Stimulated activated CD4-positive, alpha-beta T cell treated with anti-CD3 and anti-CD28 coated beads, Interleukin-15, amount 100 ng/mL, for 1 hour (primary cell): ENCODE measurements around the gene ATXN10.
"Not testable (repeated sequence)": the region's sequence is repeated elsewhere in the genome, so short reads cannot be mapped to it uniquely, and the experiment has no call there.

Experiments
- DNase-seq, 2 donors: peaks; one replicate each; pipeline ENCODE4 v3.0.0-alpha.2; 2020; ENCODE audit warnings: low read depth in 1 of 2, low spot score in 1 of 2

The ATXN10 gene, protein sequence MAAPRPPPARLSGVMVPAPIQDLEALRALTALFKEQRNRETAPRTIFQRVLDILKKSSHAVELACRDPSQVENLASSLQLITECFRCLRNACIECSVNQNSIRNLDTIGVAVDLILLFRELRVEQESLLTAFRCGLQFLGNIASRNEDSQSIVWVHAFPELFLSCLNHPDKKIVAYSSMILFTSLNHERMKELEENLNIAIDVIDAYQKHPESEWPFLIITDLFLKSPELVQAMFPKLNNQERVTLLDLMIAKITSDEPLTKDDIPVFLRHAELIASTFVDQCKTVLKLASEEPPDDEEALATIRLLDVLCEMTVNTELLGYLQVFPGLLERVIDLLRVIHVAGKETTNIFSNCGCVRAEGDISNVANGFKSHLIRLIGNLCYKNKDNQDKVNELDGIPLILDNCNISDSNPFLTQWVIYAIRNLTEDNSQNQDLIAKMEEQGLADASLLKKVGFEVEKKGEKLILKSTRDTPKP

DNA sequence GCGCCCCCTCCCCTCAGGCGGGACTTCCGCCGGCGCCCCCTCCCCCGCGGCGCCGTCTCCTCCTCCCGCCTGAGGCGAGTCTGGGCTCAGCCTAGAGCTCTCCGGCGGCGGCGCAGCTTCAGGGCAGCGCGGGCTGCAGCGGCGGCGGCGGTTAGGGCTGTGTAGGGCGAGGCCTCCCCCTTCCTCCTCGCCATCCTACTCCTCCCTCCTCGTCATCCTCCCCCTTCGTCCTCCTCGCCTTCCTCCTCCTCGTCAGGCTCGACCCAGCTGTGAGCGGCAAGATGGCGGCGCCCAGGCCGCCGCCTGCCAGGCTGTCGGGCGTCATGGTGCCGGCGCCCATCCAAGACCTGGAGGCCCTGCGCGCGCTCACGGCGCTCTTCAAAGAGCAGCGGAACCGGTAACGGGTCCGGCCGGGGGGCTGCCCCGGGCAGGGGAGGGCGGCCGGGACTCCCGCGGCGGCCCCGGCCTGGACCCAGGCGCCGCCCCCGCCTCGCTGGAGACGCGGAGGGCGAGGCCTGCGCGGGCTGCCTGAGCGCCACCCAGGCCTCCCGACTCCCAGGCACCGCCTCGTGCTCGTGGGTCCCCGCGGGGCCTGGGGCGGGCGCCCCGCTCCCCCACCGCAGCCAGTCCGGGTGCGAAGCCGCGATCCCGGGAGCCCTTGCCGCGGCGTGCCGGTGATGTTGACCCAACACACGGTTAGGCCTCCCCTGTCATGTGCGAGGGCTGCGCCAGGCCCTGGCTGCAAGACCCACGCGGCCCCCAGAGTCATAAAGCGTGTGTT lies at the start of gene ATXN10:
Gene ATXN10, plus strand, starts transcription at position 52 of the 781 bp plus-strand sequence. Its CDS starts 230 bp downstream, at position 282.
- DNase-seq, result peak; percentile 30 to 66

DNA sequence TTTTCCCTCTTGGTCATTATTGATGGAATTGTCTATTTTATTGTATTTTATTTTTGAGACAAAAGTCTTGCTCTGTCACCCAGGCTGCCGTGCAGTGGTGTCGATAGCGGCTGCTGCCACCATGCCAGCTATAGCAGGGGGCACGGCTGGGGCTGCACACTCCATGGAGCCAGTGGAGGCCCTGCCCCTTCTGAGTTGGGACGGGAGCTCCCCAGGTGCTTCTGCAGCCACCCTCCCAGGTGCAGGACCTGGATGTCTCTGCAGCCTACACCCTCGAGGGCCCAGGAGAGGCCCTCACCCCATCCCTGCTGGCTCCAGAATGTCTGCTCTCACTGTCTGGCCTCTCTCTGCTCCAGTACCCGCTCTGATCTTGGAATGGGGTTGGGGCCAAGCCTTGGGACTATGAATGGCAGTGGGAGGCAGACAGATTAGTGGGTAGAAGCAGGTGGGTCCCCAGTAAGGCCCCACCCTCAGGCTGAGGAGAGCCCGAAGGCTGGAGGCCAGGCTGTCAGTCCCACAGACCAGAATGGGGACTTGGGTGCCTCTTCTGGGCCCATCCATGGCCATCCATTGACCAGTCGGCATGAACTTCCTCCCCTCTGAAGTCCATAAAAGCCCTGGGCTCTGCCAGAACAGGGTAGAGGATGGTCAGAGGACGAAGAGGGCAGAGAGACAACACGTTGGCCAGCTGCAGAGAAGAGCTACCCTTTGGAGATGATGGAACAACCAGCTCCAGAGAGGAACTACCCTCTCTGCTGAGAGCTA lies 49.6 kb upstream of the ATXN10 start:
- DNase-seq, result no peak

DNA sequence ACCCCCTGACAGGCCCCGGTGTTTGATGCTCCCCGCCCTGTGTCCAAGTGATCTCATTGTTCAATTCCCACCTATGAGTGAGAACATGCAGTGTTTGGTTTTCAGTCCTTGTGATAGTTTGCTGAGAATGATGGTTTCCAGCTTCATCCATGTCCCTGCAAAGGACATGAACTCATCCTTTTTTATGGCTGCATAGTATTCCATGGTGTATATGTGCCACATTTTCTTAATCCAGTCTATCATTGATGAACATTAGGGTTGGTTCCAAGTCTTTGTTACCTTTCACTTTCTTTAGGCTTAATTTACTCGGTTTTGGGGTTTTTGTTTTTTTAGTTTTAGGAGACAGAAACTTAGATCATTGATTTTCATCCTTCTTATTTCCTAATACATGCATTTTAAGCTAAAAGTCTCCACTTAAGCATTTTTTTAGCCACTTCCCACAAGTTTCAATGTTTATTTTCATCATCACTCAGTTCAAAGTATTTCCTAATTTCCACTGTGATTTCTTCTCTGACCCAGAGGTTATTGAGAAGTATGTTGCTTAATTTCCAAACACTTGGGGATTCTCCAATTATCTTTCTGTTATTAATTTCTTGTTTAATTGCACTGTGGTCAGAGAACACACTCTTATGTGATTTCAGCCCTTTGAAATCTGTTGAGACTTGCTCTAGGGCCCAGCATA lies 48.0 kb upstream of the ATXN10 start:
- DNase-seq, result not testable (repeated sequence)

DNA sequence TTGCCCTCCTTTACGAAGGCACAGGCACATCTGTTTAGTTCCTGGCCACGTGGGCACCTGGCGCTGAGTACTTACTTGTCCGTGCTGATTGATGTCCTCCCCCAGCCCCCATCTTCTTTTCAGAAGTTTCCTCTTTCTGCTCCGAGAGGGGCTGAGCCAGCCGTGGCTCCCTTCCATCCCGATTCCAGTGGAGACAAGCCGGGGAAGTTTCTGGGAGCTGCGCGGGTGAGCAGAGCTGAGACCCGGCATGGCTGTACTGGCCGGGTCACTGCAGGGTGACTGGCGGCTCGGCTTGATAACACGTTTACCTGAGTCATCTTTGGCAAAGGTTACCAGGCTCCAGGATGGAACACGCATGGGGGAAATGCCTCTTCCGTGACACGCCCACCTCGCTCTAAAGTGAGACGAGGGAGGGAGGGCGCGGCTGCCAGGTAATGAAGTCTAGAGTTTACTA lies 45.4 kb upstream of the ATXN10 start:
- DNase-seq, result no peak

DNA sequence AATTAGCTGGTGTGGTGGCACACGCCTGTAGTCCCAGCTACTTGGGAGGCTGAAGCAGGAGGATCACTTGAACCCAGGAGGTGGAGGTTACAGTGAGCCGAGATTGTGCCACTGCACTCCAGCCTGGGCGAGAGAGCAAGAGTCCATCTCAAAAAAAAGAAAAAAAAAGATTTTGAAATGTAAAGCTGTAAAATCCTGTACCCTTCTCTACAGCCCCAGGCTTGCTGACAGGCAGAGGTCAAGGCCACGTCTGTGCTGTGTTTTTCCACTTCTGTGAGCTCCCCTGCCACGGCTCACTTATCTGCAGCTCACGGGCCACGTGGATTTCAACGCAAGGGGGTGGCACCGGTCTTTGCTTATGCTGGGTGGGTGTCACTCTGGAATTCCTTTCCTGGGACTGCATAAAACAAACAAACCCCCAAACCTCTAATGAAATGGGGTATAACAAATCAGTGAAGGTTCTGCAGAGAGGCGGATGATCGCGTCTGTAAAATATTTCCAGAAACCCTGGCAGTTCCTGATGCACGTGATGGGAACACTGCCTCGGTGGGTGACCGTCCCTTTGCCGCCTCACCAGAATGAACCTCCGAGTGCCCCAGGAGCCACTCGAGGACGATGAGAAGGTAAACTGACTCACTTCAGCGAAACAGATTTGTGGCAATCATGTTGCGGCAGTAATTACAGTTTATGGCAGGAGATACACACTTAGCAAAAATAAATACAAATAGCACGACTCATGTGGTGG lies 44.0 kb upstream of the ATXN10 start:
- no peak for DNase-seq

DNA sequence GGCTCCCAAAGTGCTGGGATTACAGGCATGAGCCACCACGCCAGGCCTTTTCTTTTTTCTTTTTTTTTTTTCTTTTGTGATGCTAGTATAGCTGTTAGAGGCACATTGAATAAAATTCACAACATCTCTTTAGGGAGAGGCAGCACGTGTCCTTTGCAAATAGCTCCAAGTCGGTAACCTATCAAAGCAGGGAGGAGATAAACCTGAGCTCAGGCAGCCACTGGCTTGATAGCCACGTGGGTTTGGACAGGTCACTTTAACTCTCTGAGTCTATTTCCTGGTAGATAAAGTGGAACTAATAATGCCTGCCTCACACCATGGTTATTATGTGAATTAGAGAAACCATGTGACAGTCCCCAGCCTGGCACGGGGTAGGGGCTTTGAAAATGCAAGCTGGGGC lies 43.1 kb upstream of the ATXN10 start:
- DNase-seq, result no peak

DNA sequence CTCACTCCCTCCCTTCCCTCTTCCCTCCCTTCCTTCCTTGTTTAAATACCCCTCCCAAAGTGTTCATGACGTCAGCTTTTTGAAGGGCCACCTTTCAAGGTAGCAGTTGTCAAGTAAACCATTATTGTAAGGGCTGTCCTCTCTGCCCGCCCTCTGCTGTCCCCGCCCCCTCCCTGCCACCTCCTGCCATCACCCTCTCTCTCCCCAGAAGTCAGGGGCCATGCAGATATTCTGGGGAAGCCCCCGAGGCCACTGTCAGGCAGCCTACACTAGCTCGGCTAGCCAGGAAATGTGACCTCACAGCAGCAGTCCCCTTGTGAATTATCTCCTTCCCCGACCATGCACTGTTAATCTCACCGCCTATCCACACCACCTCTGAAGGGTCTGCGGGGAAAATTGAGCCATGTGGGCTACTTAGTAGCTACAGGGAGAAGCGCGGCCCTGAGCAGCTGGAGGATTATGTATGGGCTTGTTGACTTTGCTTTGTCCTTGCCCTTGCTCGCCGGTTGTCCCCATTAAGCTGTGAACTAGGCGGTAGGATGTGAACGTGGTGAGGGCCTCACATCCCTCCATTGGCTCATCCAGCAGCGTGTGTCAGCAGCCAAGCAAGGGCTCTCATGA lies 42.1 kb upstream of the ATXN10 start:
- no peak for DNase-seq

DNA sequence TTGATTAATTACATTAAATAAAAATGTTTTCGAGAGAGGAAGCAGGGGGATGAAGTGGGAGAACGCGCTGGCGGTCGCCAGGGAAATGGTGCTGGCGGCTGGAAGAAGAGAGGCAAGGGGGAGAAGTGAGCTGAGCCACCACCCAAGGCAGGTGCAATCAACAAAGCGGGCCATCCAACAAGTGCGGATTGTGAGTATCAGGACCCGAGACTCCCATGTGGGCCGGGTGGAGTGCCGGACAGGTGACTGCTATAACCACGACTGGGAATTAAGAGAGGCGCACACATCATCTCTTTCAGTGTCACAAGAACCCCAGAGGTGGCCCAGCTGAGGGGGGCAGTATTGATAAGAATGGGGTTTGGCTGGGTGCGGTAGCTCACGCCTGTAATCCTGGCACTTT lies 41.2 kb upstream of the ATXN10 start:
- DNase-seq, result no peak

DNA sequence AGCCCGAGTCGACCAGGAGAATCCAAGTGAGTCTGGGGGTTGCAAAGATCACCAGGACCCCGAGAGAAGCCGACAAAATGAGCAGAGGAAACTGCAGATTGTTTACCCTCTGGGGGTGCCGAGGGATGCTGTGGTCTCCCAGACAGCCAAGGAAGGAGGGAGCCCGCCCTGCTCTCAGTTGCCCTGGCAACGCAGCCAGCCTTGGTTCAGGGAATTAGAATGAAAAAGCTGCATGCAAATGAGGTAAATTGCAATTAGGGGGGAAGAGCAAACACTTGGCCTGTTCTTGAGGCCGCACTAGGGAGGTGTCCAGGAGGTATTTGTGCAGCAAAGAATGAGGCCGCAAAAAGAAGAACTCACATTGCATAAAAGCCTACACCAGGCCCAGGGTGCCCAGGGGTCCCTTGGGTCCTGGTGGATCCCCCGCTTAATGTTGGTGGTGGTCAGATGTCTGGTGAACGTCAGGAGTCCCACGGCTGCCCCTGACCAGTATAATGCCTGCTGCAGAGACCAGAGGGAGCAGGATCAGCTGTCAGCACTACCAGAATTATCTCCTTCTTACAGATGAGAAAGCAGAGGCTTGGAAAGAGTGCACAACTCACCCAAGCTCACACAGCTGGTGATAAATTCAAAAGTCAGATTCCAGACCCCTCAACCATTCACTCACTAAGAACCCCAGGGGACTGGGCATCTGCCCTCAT lies 40.3 kb upstream of the ATXN10 start:
- no peak for DNase-seq

DNA sequence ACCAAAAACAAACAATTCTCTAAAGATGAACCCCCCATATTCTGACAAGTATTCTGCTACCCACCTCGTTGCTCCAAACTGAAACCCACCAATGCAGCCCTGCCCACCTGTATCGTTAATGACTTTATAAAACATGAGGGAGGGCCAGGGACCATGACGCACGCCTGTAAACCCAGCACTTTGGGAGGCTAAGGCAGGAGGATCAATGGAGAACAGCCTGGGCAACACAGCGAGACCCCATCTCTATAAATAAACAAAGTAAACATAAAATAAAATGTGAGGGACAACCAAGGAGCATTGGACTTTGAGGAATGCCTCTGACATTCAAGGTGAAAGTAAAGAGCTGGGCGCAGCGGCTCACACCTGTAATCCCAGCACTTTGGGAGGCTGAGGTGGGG lies 39.8 kb upstream of the ATXN10 start:
- DNase-seq, result no peak

DNA sequence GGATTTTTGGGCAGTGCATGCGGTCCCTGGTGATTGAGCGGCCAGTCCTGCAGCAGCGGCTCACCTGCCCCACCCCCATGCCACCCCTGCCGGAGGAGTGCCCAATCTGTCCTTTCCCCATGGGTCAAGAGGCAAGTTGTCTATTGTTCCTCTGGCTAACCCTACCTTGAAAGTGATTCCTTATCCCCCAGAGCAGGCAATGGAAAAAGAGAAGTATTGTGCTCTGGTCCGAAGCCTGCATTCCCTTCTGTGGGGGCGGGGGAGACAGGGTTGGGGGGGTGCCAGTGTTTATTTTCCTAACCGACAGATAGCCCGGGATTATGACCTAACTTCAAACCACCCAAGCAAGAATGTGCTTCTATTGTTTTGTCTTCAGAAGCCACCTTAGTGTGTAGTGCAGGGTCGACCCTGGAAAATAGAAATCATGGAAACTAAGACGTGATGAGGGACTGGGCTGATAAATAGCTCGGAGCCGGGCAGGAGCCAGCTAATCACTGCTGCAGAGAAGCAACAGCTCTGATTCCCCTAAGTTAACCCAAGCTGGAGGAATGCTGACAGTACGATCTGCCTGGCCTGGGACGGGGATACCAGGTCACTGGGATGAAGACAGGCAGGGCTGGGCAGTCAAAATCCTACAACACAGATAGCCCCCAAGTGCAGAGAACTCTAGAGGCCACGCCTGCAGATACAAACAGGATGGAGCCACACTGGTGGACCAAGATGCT lies 38.7 kb upstream of the ATXN10 start:
- DNase-seq, result no peak

DNA sequence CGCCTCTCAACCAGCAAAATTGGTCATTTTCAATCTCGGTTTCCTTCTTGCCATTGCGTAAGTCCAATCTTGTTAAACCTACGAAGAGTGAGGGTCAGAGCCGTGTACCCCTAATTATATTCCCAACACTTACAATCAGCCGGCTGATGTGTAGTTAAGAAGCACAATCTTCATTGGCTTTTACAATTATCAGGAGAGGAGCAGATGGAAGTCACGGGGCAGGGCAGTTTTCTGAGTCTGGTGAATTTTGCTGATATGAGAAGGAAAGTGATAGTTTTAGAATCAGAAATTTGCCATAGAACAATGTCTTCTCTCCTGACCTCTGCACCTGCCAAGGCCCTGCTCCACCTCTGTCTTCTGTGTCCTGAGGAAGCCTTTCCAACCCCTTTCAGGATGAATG lies 35.0 kb upstream of the ATXN10 start:
- DNase-seq, result no peak

DNA sequence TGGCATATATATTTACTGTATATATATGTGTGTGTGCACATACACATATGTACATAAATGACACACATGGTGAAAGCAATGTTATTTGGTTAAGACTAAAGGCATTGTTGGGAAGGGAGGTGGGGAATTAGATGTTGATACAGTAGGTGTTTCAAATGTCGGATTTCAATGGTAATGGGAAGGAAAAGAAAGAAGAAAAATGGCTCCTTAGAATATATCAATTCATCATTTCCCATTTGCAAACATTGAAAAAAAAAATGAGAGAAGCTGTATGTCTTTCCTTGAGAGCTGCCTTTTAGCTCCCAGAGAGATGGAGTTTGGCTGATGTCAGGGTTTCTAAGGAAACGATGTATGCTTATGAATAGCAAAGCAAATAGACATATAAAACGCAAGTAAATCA lies 33.4 kb upstream of the ATXN10 start:
- no peak for DNase-seq

DNA sequence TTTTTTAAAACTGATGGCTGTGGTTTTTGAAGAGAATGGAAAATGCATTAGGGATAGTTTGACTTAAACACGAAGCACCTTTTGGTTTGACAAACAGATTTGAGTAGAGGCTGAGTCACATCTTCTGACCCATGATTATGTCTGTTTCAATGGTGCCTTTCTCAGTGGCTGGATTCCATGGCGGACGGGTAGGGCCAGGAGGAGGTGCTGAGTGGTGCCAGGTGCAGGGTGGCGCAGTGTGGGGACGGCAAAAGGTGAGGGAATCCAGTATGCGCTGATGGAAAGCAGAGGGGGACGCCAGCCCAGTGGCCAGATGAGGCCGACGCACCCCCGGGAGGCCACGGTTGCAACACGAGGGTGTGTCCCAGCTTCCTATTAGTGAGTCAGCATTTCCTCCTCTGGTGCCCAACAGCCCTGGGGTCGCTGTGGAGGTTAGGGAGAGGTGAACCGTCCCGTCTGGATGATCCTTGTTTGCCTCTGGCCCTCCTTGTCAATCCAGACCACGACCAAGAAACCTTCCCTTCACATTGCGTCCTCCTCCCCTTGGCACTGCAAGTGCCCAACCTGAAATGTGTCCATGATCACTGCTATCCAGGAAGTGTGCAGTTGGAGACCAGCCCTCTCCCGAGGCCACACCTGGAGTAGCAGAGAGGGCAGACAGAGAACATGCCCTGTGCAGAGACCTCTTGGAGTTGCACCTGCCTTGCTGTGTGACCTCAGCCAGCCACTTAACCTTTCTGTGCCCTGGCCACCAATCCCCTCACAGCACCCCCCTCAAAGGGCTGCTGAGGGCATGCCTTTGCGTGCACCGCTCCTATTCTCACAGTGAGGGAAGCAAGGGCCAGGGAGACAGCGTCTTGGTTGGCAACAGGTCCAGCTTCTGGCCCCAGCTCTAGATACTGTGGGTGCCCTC lies 32.5 kb upstream of the ATXN10 start:
- no peak for DNase-seq

DNA sequence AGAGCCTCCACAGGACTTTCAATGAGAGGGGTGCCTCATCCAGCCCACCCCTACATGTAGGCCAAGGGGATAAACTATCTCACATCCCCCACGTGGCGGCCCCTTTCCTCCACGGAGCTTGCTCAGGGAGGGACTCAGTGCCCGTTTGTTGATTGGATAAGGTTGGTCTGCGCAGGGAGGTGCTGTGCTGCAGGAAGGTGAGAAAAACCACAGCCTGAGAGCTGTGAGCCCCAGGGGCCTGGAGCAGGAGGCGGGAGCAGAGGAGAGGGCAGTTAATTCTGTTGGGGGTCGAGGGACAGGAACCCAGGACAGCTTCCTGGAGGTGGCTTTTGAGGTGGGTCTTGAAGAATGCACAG lies 31.9 kb upstream of the ATXN10 start:
- no peak for DNase-seq

DNA sequence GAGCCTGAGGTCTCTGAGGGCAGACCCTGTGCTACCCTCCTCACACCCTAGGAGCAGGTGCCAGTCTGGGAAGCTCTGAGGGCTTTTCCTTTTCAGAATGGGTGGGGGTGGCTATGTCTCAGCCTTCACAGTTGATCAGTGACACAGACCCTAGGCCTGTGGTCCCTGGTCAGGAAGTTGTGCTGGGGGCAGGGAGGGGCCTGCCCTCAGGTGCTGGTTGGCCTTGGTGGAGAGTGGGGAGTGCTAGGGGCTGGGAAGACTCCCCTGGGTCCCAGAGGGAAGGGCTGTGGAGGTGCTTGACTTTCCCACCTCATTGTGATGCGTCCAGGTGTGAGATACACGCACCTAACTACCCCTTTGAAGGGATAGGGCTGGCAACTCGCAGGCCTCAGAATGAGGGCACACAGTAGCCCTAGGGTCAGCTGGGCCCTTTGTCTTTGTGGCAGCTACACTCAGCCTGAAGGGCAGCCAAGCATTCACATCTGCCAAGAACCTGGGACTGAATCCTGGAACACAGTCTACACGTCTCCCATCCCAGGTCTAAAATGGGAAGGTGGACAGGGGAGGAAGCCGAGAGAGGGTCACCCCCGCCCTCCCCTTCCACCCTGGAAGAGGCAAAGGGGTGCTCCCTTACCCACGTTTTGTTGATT lies 31.2 kb upstream of the ATXN10 start:
- DNase-seq, result no peak
